GM12873 (cell line): Measurements from ENCODE around the gene PSMD12.

ENCODE experiments used
- CTCF ChIP-seq: IDR thresholded peaks from 2 replicates; pipeline ENCODE4 v1.5.1; 2012; ENCODE audit warnings: low read depth, mild to moderate bottlenecking, moderate library complexity, low read length, control low read depth; ENCODE audit not compliant: insufficient read depth; ENCODE audit errors: missing control alignments

Gene PSMD12

GRCh38 chr17:67297454-67297960, 68.9 kb downstream of the PSMD12 start:
- no peak for TF ChIP-seq CTCF

- no peak for TF ChIP-seq CTCF
Observed at GRCh38 chr17:67294451-67295199, 71.8 kb downstream of the PSMD12 start.

GRCh38 chr17:67293251-67294203, 72.8 kb downstream of the PSMD12 start:
- peak; percentile 91 for TF ChIP-seq CTCF

- no peak for TF ChIP-seq CTCF
Observed at GRCh38 chr17:67290711-67291291, 75.6 kb downstream of the PSMD12 start.

- TF ChIP-seq CTCF: no peak
Observed at GRCh38 chr17:67290244-67290643, 76.1 kb downstream of the PSMD12 start.

GRCh38 chr17:67289181-67289876, 77.0 kb downstream of the PSMD12 start:
- no peak for TF ChIP-seq CTCF
